Measurements from ENCODE around the gene NLGN4X. TPM values are rescaled to one million over a fixed set of nuclear protein-coding genes. Genes with fewer than 3 reads are reported as not detected.

The NLGN4X gene
- total and polyA plus RNA-seq, 2 donors from 2014 or later = 0.41 to 5.6 TPM

- intact Hi-C loops (cut with DNase I) = no loop called here
- no peaks in the 10 kb centered on the region for H3K9me3 ChIP-seq (ENCODE audit: control insufficient read depth in 2 of 3, insufficient read depth in 1 of 3, low read length in 3 of 3)
- H3K4me1 ChIP-seq (ENCODE audit: control insufficient read depth in 2 of 3, insufficient read depth in 2 of 3, low read depth in 1 of 3, low read length in 3 of 3) = no peaks in the 10 kb centered on the region
- H3K36me3 ChIP-seq (ENCODE audit: control insufficient read depth in 2 of 3, insufficient read depth in 3 of 3, low read length in 3 of 3) = no peaks in the 10 kb centered on the region
- FAIRE-seq (no peak), DNase-seq (no peak)
- no peak overlapping the region for H3K4me3 ChIP-seq (ENCODE audit: low read length in 3 of 3)
- TF ChIP-seq, protein P1, sequence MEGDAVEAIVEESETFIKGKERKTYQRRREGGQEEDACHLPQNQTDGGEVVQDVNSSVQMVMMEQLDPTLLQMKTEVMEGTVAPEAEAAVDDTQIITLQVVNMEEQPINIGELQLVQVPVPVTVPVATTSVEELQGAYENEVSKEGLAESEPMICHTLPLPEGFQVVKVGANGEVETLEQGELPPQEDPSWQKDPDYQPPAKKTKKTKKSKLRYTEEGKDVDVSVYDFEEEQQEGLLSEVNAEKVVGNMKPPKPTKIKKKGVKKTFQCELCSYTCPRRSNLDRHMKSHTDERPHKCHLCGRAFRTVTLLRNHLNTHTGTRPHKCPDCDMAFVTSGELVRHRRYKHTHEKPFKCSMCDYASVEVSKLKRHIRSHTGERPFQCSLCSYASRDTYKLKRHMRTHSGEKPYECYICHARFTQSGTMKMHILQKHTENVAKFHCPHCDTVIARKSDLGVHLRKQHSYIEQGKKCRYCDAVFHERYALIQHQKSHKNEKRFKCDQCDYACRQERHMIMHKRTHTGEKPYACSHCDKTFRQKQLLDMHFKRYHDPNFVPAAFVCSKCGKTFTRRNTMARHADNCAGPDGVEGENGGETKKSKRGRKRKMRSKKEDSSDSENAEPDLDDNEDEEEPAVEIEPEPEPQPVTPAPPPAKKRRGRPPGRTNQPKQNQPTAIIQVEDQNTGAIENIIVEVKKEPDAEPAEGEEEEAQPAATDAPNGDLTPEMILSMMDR (IDR thresholded peaks at IDR 0.05; ENCODE audit: borderline replicate concordance, extremely low read depth, insufficient read depth) = no peak
- H3K9ac ChIP-seq (ENCODE audit: low read length in 3 of 3) = no peak overlapping the region
- H3K27me3 ChIP-seq (ENCODE audit: control insufficient read depth, insufficient read depth, low read length) = no peaks in the 10 kb centered on the region
- H3K27ac ChIP-seq (ENCODE audit: low read depth in 2 of 2, low read length in 2 of 2) = no peak overlapping the region
These were observed 79.4 kb downstream of the NLGN4X start for GRCh38 chrX:6149060-6149872.

DNA sequence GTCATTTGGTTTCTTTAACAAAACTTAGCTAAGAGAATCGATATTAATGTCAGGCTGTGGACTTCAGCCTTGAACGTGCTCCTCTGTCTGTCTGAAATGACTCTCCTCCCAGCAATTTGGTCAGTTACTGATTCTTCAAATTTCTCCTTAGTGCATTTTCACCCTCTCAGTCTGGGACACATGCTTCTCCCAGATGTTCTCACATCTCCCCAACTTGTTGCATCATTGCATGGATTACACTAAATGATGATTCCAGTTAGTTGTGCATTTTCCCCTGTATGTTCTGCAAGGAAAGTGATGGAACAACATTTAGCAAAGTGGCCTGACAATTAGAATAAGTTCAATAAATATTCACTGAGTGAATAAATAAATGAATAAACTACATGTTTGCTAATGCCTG, 94.4 kb downstream of the NLGN4X start:
- no peak for DNase-seq
- Histone ChIP-seq H3K9ac (ENCODE audit: low read length in 3 of 3) (no peak overlapping the region), H3K27me3 (ENCODE audit: control insufficient read depth, insufficient read depth, low read length) (no peaks in the 10 kb centered on the region), H3K4me1 (ENCODE audit: control insufficient read depth in 2 of 3, insufficient read depth in 2 of 3, low read depth in 1 of 3, low read length in 3 of 3) (no peaks in the 10 kb centered on the region), H3K9me3 (ENCODE audit: control insufficient read depth in 2 of 3, insufficient read depth in 1 of 3, low read length in 3 of 3) (no peaks in the 10 kb centered on the region), H3K4me3 (ENCODE audit: low read length in 3 of 3) (no peak overlapping the region), H3K36me3 (ENCODE audit: control insufficient read depth in 2 of 3, insufficient read depth in 3 of 3, low read length in 3 of 3) (no peaks in the 10 kb centered on the region), H3K27ac (ENCODE audit: low read depth in 2 of 2, low read length in 2 of 2) (no peak overlapping the region)
- intact Hi-C loops (cut with DNase I) = no loop called here
- no peak for FAIRE-seq
- TF ChIP-seq, protein P1 (IDR thresholded peaks at IDR 0.05; ENCODE audit: borderline replicate concordance, extremely low read depth, insufficient read depth) = no peak

DNA sequence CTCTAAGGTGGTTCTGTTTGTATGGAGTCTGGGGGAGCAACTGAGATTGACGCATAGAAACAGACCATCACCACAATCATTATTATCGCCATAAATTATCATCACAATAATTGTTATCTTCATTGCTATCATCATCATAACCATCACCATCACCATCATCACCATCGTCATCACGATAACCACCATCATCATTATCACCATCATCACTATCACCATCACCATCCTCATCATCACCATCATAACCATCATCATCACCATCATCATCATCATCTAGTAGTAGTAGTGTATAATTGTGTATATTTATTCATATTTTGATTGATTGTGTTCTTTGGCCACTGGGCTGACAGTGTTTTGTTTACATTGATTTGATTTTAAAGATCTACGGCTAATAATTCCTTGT, 95.7 kb downstream of the NLGN4X start:
- FAIRE-seq (no peak), DNase-seq (no peak)
- Histone ChIP-seq H3K4me3 (ENCODE audit: low read length in 3 of 3) (no peak overlapping the region), H3K27me3 (ENCODE audit: control insufficient read depth, insufficient read depth, low read length) (no peaks in the 10 kb centered on the region), H3K27ac (ENCODE audit: low read depth in 2 of 2, low read length in 2 of 2) (no peak overlapping the region), H3K9me3 (ENCODE audit: control insufficient read depth in 2 of 3, insufficient read depth in 1 of 3, low read length in 3 of 3) (no peaks in the 10 kb centered on the region), H3K4me1 (ENCODE audit: control insufficient read depth in 2 of 3, insufficient read depth in 2 of 3, low read depth in 1 of 3, low read length in 3 of 3) (no peaks in the 10 kb centered on the region), H3K36me3 (ENCODE audit: control insufficient read depth in 2 of 3, insufficient read depth in 3 of 3, low read length in 3 of 3) (no peaks in the 10 kb centered on the region), H3K9ac (ENCODE audit: low read length in 3 of 3) (no peak overlapping the region)
- intact Hi-C loops (cut with DNase I) = no loop called here
- TF ChIP-seq, protein P1 (IDR thresholded peaks at IDR 0.05; ENCODE audit: borderline replicate concordance, extremely low read depth, insufficient read depth) = no peak

Measured in kidney (tissue), 14 donors.